Endothelial cell (in vitro differentiated cells): ENCODE measurements around the gene TGFB1I1. TPM values are rescaled to one million over a fixed set of nuclear protein-coding genes. Genes with fewer than 3 reads are reported as not detected.

ENCODE experiments used
- DNase-seq: peaks from one replicate; pipeline ENCODE4 v3.0.0; 2021; ENCODE audit warnings: low spot score
- H3K27ac Mint-ChIP-seq: one replicate; pipeline ENCODE4 v1.8.0; 2021; ENCODE audit warnings: mixed read lengths, inconsistent platforms; ENCODE audit not compliant: unreplicated experiment
- H3K27me3 Mint-ChIP-seq: one replicate; pipeline ENCODE4 v1.8.0; 2021; ENCODE audit warnings: mild to moderate bottlenecking, moderate library complexity, mixed read lengths, inconsistent platforms; ENCODE audit not compliant: unreplicated experiment
- H3K36me3 Mint-ChIP-seq: one replicate; pipeline ENCODE4 v1.8.0; 2021; ENCODE audit warnings: mild to moderate bottlenecking, low read depth, mixed read lengths, inconsistent platforms; ENCODE audit not compliant: unreplicated experiment
- H3K4me1 Mint-ChIP-seq: one replicate; pipeline ENCODE4 v1.8.0; 2021; ENCODE audit warnings: mild to moderate bottlenecking, mixed read lengths, inconsistent platforms; ENCODE audit not compliant: unreplicated experiment
- H3K4me3 Mint-ChIP-seq: one replicate; pipeline ENCODE4 v1.8.0; 2021; ENCODE audit warnings: mild to moderate bottlenecking, mixed read lengths, inconsistent platforms; ENCODE audit not compliant: unreplicated experiment
- H3K9me3 Mint-ChIP-seq: one replicate; pipeline ENCODE4 v1.8.0; 2021; ENCODE audit warnings: mixed read lengths, inconsistent platforms; ENCODE audit not compliant: unreplicated experiment
- CTCF ChIP-seq: fragments of 200-600 bp; sonication (generic); IDR thresholded peaks from one replicate; pipeline ENCODE4 v1.5.0; 2021; ENCODE audit warnings: antibody characterized with exemption; ENCODE audit not compliant: unreplicated experiment
- total RNA-seq: library from RNA; stranded (reverse); fragmentation: NEBNext Ultra II Directional; extraction: Animal tissue kit (Norgen Biotek cat#: 25700); gene quantifications from one replicate; pipeline ENCODE4 v1.2.1, GENCODE V29; 2021; ENCODE audit not compliant: unreplicated experiment

The TGFB1I1 gene
- total RNA-seq, 1 donor from 2014 or later: 42.5 TPM

DNA sequence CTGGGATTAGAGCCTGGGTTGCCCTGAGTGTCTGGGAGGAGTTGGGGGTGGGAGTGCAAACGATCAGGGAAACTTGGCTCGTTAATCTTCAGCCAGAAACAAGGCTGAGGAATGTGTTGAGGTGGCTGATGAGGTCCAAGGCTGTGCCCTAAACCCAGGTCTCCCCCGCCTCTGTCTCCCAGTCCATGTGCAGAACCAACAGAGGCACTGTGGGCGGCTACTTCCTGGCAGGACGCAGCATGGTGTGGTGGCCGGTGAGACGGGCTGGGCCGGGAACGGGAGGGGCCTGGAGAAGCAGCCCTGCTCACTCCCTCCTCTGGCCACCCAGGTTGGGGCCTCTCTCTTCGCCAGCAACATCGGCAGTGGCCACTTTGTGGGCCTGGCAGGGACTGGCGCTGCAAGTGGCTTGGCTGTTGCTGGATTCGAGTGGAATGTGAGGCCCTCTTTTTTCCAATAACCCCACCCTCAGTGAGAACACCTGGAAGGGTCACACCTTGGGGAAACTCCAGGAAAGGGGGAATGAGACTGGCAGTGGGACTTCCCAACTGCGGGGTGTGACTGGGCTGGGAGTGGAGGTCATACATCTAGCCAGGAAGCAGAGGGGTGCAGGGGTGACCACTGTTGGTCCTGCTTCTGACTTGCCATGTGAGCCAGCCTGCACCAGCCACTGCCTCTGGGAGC lies 12.7 kb downstream of the TGFB1I1 start:
- no peaks in the 10 kb centered on the region for H3K9me3 Mint-ChIP-seq
- no peak for DNase-seq
- H3K4me3 Mint-ChIP-seq: peak overlapping the region; percentile 21
- H3K36me3 Mint-ChIP-seq: peaks cover 3% of the 10 kb centered on the region
- no peak for TF ChIP-seq CTCF
- H3K27me3 Mint-ChIP-seq: peaks cover 25% of the 10 kb centered on the region
- H3K4me1 Mint-ChIP-seq: peaks cover 4% of the 10 kb centered on the region
- H3K27ac Mint-ChIP-seq: no peak overlapping the region

DNA sequence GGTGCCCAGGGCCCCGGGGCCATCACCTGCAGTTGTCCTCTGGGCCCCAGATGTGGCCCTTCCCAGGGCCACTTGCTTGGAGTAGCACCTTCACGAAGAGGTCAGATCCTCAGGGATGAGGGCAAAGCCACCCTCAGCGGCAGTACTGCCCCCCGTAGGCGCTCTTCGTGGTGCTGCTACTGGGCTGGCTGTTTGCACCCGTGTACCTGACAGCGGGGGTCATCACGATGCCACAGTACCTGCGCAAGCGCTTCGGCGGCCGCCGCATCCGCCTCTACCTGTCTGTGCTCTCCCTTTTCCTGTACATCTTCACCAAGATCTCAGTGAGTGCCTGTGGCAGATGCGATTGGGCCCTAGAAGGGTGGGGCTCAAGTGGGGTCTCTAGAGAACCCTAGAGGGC lies 13.6 kb downstream of the TGFB1I1 start:
- H3K27me3 Mint-ChIP-seq: peaks cover 29% of the 10 kb centered on the region
- H3K9me3 Mint-ChIP-seq: no peaks in the 10 kb centered on the region
- H3K27ac Mint-ChIP-seq: no peak overlapping the region
- TF ChIP-seq CTCF: no peak
- no peak overlapping the region for H3K4me3 Mint-ChIP-seq
- H3K36me3 Mint-ChIP-seq: peaks cover 6% of the 10 kb centered on the region
- peaks cover 2% of the 10 kb centered on the region for H3K4me1 Mint-ChIP-seq
- no peak for DNase-seq

GRCh38 chr16:31486045-31486444 lies 14.1 kb downstream of the TGFB1I1 start:
- Mint-ChIP-seq H3K36me3 (peaks cover 10% of the 10 kb centered on the region), H3K4me1 (no peaks in the 10 kb centered on the region), H3K27me3 (peaks cover 34% of the 10 kb centered on the region), H3K9me3 (no peaks in the 10 kb centered on the region), H3K4me3 (no peak overlapping the region), H3K27ac (no peak overlapping the region)
- no peak for DNase-seq
- TF ChIP-seq CTCF: no peak

GRCh38 chr16:31487071-31487719 lies 15.2 kb downstream of the TGFB1I1 start:
- Mint-ChIP-seq H3K4me1 (no peaks in the 10 kb centered on the region), H3K27ac (no peak overlapping the region), H3K36me3 (peaks cover 13% of the 10 kb centered on the region), H3K27me3 (peaks cover 32% of the 10 kb centered on the region), H3K4me3 (no peak overlapping the region), H3K9me3 (no peaks in the 10 kb centered on the region)
- DNase-seq: no peak
- TF ChIP-seq CTCF: no peak
